RWPE1 (cell line): ENCODE results near the gene ALDH1A3.

Experiments used
- CTCF ChIA-PET: fragments of 350-600 bp; sonication (Branson Sonifier 250); formaldehyde crosslinking; extraction: SDS; loops from one replicate; lab custom pipeline; 2021; lab: Yijun Ruan, JAX
- POLR2A ChIA-PET: fragments of 400-600 bp; formaldehyde crosslinking; extraction: SDS; loops from one replicate; lab custom pipeline; 2020; ENCODE audit warnings: antibody characterized with exemption; ENCODE audit not compliant: low non-redundant PET; lab: Yijun Ruan, JAX
- DNase-seq: peaks from one replicate; pipeline ENCODE4 v3.0.0; 2012; ENCODE audit warnings: low spot score
- H3K27ac ChIP-seq: fragments of 450-650 bp; 2 replicates; pipeline ENCODE4 v1.5.1; 2017
- CTCF ChIP-seq: fragments of 450-650 bp; conservative IDR thresholded peaks from 2 replicates; pipeline ENCODE4 v1.5.1; 2017; ENCODE audit warnings: low read depth, mild to moderate bottlenecking

Gene ALDH1A3

DNA sequence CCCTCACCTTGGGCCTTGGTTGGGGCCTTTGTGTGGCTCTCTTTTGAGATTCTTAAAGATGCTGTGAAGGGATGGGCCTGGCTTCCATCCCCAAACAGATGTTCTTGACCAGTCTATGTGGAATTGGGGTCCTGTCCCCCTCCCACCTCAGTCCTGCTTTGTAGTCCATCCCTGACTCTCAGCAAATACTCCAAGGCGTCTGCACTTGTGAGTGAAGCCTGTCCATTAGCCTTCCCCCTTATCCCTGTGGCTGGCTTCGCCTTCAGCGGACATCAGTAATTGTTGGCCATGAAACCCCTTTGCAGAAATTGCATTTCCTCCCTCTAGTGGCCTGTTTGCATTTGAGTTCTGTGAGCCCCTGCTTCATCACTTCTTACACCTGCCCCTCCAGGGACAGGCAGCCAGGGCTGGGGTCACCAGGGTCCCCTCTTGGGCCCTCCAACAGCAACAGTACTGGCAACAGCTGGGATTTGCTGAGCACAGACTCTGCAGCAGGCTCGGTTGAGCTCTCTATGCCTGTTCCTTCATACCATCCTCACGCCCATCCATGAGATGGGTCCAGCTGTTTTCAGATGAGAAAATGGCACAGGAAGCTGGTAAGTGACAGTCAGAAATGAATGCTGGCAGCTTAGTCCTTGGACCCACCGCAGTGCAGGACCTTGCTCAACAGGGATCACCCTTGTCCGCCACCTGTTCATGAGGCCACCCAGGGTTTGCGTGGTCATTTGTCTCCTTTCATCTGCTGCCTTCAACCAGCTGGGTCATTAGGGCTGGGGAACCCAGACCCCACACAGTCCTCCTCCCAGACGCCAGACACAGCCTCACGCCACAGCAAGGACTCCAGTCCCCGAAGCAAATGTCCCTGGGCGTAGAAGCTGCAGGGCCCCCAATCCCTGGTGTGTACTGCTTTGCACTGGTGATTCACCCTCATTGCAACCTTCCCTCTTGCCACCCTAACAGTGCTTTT is 30.6 kb downstream of the ALDH1A3 start:
- no peak for TF ChIP-seq CTCF
- peak overlapping the region; percentile 5 for H3K27ac ChIP-seq
- ChIA-PET CTCF (interaction anchor here (0.6 kb wide), 1 partner anchor 97 kb away, joined by 3 read pairs; no protein-coding TSS in a partner anchor), POLR2A (no interaction called here)
- DNase-seq, result no peak

DNA sequence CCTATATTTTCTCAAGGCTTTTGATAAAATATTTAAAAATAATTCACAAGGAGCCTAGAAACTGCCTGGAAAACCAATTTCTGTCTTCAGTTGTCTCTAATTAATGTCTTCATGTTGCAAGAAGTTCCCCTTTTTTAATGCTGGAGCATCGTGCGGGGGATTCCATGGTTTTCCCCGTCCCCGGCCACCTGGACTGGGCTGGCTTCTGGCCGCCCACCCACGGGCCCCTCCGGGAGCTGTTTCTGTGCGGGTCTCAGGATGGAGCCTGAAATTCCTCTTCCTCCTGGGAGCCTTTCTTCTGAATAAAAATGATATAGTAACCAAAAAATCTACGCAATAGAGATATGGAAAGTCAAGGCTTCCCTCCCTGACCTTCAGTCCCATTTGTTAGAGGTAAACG is 31.5 kb downstream of the ALDH1A3 start:
- POLR2A ChIA-PET, result no interaction called here
- no peak for TF ChIP-seq CTCF
- DNase-seq, result no peak

GRCh38 chr15:100913961-100914360 is 34.3 kb downstream of the ALDH1A3 start:
- ChIA-PET CTCF (interaction anchor here (7.4 kb wide), 1 partner anchor 92 kb away, joined by 161 read pairs; no protein-coding TSS in a partner anchor), POLR2A (no interaction called here)
- TF ChIP-seq CTCF, result no peak
- no peak overlapping the region for H3K27ac ChIP-seq
- DNase-seq, result no peak

More for the DNA sequence above, 31.5 kb downstream of the ALDH1A3 start:
- H3K27ac ChIP-seq, result 0 out of 2 replicates have a peak overlapping the region, but pooled peaks have one; percentile 5
- CTCF ChIA-PET, result interaction anchor here (0.9 kb wide), 1 partner anchor 98 kb away, joined by 3 read pairs; no protein-coding TSS in a partner anchor

- ChIA-PET POLR2A (no interaction called here), CTCF (interaction anchor here (0.6 to 7.4 kb wide), 2 partner anchors 91 to 237 kb away, joined by 4 to 161 read pairs; no protein-coding TSS in a partner anchor)
- DNase-seq, result no peak
- H3K27ac ChIP-seq, result no peak overlapping the region
- TF ChIP-seq CTCF, result no peak
Observed at GRCh38 chr15:100914876-100915275, 35.2 kb downstream of the ALDH1A3 start.

GRCh38 chr15:100918034-100918689 is 38.5 kb downstream of the ALDH1A3 start:
- ChIA-PET CTCF (interaction anchor here (0.6 to 7.4 kb wide), 15 partner anchors 9 to 372 kb away, joined by 3 to 161 read pairs (median 4); no protein-coding TSS in a partner anchor), POLR2A (interaction anchor here (0.6 to 0.7 kb wide), 2 partner anchors 40 to 88 kb away, joined by 3 to 11 read pairs; no protein-coding TSS in a partner anchor)
- peak; percentile 99 for TF ChIP-seq CTCF
- peak overlapping the region; percentile 85 for H3K27ac ChIP-seq
- peak; percentile 91 for DNase-seq
